PFSK-1 (cell line): ENCODE data around the gene ETV1.

Experiments used
- REST ChIP-seq, 2 experiments: IDR thresholded peaks; 2 replicates each; pipeline versions ENCODE4 v1.6.1 to v1.8.0; 2011 to 2012; ENCODE audit warnings: low read depth in 2 of 2, low read length in 2 of 2, control low read depth in 1 of 2, inconsistent platforms in 1 of 2, mild to moderate bottlenecking in 1 of 2, moderate library complexity in 1 of 2; ENCODE audit not compliant: insufficient read depth in 1 of 2
- SIN3A ChIP-seq: IDR thresholded peaks from 2 replicates; pipeline ENCODE4 v1.6.1; 2012; ENCODE audit warnings: mild to moderate bottlenecking, low read length, moderate library complexity, borderline replicate concordance; ENCODE audit not compliant: insufficient read depth
- TAF1 ChIP-seq: IDR thresholded peaks from 2 replicates; pipeline ENCODE4 v1.6.1; 2012; ENCODE audit warnings: low read length, control low read depth, borderline replicate concordance; ENCODE audit not compliant: insufficient read depth

GRCh38 chr7:13947535-13947934 lies 41.9 kb downstream of the ETV1 start:
- no peak for TF ChIP-seq SIN3A
- TF ChIP-seq REST (IDR thresholded peaks at IDR 0.05; ENCODE audit: insufficient read depth in 1 of 2, low read depth in 2 of 2, low read length in 2 of 2): no peak
- TF ChIP-seq TAF1: no peak
